Measurements from ENCODE around the gene B3GAT1.

- TF ChIP-seq CTCF (conservative IDR thresholded peaks at IDR 0.05; ENCODE audit: low read depth in 2 of 2) = no peak
- no peak for TF ChIP-seq POLR2AphosphoS5 (IDR thresholded peaks at IDR 0.05; ENCODE audit: low read depth)
- no peak for TF ChIP-seq ZNF114 (CRISPR knock-in tag; IDR thresholded peaks at IDR 0.05)
- no peak for TF ChIP-seq EZH2 (IDR thresholded peaks at IDR 0.05; ENCODE audit: low read depth, unreplicated experiment)
Observed at GRCh38 chr11:134443246-134443645, 31.2 kb upstream of the B3GAT1 start.
